Suppressor macrophage treated with lipopolysaccharide for 1 hour (primary cell): Measurements from ENCODE around the gene KLF7.
A peak's percentile ranks its signal among the peaks of the same experiment; 100 is the strongest.

Source experiments
- DNase-seq, 3 donors: peaks; one replicate each; pipeline ENCODE4 v3.0.0-alpha.2; 2020 to 2022

The KLF7 gene

GRCh38 chr2:207090389-207090788 lies 75.4 kb downstream of the KLF7 start:
- no peak for DNase-seq

DNA sequence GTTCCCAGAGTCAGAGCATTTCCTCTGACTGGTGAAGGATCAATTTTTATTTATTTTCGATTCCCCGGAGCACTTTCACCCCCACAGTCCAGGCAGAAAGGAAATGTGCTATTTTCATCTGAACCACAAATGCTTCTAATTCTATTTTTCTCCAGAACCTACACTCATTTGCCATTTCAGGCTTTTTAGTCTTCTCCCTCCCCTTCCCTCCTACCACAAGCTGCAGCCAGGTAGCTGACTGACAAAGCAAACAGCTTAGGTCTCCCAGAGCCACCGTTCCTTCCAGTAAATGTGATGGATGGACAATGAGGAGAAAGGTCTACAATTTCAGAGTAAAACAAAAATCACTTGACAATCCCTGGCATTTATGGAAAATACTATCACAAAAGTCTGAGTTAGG lies 76.9 kb downstream of the KLF7 start:
- no peak for DNase-seq

DNA sequence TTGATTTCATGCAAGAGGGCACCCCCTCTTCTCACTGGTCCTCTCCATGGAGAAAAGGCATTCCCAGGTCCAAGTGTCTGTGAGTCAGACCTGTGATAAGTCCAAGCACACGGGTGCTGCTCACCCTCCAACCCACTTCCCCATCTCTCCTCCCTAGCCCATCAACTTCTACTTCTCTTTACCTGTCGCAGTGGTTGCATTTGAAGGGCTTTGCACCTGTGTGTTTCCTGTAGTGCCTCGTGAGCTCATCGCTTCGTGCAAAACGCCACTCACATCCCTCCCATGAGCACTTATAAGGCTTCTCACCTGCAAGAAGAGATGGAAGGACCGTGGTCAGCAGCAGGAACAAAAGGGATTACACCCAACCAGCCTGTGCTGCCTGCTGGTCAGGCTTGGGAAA lies 77.5 kb downstream of the KLF7 start:
- no peak for DNase-seq

DNA sequence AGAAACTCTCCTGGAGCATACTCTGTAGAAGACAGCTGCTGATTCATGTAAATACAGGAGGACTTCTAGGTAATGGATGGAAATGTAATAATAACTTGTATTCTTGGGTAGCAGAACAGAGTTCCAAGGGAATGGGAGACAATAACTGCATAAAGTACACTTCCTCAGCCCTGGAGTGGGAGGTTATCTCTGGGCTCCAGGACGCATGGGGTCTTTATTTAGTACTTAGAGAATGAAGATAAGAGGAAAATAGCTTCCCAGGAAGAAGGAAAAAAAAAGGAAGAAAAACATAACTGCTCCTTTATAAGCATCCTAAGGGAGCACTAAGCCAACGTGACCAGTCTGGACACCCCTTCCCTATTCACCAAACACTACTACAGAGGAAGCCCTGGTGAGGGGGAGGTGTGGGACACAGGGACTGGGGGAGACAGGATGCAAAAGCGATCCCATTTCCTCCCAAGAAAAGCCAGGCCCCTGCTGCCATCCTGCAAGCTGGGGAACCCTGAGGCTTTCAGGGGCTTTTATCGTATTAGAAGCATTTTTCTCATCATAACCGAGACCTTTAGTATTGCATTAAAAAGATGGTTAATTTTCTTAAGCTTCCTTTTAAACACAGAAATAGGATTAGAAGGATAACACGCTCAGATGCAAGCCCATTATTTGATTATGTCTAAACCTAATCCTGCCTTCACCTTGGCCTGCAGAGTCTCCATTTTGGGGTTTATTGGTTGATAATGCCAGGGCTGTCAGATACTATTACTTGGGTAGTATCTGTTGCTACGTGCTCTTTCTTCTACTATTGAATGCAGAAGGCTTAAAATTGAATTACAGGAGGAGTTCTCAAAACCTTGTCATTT lies 78.5 kb downstream of the KLF7 start:
- no peak for DNase-seq

DNA sequence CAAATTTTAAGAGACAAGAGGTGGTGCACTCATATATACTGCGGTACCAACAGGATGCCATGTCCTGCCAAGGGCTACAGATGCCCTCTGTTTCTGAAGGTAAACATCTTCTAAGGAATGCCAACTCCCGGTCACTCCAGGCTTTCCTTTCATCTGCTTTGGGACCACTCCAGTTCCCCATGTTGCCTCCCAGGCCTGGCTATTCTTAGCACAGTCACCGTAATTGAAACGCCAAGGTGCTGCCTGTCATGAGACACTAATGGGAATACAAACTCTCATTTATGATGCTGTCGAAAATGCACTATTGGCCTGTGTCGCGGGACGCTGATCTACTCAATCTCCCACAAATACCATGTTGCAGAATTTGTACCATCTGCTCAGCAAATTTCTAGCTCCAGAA lies 79.6 kb downstream of the KLF7 start:
- no peak for DNase-seq

- no peak for DNase-seq
These were observed 80.6 kb downstream of the KLF7 start for GRCh38 chr2:207085110-207085509.

- no peak for DNase-seq
These were observed 82.2 kb downstream of the KLF7 start for GRCh38 chr2:207083361-207084110.

DNA sequence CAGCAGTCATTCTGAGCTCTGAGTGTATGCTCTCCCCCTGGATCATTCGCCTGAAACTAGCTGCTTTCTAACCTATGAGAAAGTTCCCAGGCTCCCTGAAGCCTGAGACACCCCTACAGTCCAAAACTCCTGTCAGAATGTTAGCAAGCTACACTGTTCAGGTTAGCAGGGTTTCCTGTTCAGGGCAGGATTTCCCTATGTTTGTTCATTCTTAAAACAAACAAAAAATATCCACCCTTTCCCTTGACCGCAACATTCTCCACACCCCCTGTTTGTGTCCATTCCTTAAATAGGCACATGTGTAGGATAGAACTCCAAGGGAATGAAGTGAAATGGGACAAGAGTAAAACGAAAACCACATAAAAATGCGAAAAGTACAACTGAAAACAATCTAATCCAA lies 83.1 kb downstream of the KLF7 start:
- DNase-seq, result no peak

- DNase-seq, result no peak
These were observed 87.5 kb downstream of the KLF7 start for GRCh38 chr2:207078186-207078798.

DNA sequence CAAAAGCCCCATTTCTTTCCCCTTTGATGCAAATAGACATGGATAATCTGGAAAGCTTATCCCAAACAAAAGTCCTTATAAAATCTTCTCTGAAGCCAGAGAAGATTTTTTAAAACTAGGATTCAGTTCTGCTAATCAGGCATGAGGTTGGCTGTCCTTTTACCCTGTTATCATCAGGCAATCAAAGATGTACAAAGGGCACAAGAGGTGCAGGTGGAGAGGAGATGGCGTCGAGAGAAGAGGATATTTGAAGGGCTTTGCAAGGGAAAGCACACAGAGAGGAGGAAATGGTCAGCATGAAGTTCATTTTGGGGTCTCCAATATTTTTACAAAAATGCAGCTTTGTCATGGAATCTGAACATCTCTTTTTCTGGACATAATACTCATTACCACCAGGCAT lies 88.5 kb downstream of the KLF7 start:
- DNase-seq, result no peak

- no peak for DNase-seq
These were observed 90.3 kb downstream of the KLF7 start for GRCh38 chr2:207075456-207075855.

GRCh38 chr2:207073801-207074678 lies 91.7 kb downstream of the KLF7 start:
- DNase-seq, result peak; percentile 62 to 84 (median 64)

GRCh38 chr2:207073412-207073800 lies 92.3 kb downstream of the KLF7 start:
- DNase-seq, result no peak

DNA sequence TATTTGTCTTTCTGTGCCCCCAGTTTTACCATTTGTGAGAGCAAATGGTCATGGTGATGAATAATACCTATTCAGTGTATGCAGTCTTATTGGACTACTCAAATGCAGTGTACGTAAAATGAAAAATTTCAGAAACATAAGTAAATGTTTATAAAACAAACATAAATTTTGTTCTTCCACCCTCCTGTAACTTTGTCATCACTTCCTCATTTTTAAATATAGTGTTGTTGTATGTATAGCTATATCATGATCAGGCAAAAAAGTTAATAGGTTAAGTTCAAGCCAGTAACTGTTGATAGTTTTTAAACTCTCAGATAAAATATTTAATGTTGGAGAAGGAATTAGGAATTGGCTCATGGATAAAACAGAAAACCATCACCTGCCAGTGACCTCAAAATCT lies 93.2 kb downstream of the KLF7 start:
- no peak for DNase-seq

GRCh38 chr2:207071820-207072219 lies 93.9 kb downstream of the KLF7 start:
- DNase-seq, result no peak

DNA sequence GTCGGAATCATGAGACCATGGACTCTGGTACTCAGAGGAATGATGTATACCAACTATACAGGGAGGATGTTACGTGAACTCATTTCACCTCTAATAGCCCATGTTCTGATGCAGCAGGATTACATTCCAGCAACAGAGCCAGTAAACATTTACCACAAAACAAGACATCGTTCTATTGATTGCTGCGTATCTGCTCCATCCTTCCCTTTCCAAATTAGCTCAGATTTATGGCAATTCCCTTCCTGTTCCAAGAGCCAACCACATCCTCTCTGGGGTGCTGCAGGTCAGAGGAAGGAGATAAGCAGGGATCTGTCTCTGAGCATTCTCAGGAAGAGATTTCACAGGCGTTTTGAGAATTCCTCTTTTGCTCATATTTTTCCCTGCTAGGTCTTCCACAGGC lies 98.3 kb downstream of the KLF7 start:
- DNase-seq, result no peak

- no peak for DNase-seq
These were observed 98.8 kb downstream of the KLF7 start for GRCh38 chr2:207066791-207067460.

- DNase-seq, result no peak
These were observed 99.6 kb downstream of the KLF7 start for GRCh38 chr2:207066166-207066565.

- no peak for DNase-seq
These were observed 101.5 kb downstream of the KLF7 start for GRCh38 chr2:207064128-207064690.

DNA sequence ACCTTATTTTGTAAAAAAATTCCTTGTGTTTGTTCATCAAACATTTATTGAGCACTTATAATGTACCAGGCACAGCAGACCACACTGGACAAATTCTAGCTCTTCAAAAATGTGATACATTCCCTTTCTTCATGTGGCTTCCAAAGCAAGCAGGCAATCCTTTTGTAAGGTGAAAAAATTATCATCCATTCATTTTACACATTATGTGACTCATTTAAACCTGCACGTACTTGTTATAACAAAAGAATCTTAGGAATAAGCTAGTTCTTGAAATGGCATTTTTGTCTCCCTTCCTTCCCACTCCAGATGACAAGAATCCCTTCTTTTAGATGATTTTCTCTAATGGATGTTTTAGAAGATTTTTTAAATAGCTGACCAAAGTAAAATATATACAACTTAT lies 104.6 kb downstream of the KLF7 start:
- no peak for DNase-seq

GRCh38 chr2:207055257-207055656 lies 110.5 kb downstream of the KLF7 start:
- no peak for DNase-seq

DNA sequence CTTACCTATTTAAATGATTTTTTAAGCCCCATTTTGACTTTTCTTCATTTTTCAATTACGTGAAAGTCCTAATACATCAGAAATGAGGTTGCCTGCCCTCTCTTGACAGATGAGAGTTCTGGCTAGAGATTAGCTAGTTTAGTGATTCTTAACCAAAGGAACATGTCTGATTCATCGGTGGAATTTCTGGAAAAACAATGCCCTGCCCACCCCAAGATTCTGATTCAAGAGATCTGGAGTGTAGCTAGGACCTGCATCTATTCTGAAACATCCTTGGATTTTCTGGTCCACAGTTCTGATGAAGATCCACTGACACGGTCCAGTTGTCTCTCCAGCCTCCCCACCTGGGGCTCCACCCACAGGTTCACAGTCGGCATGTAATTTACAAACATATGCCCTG lies 111.2 kb downstream of the KLF7 start:
- DNase-seq, result no peak
